A549 (cell line): ENCODE results near the gene KLK7. TPM values are rescaled to one million over a fixed set of nuclear protein-coding genes. Genes with fewer than 3 reads are reported as not detected.

Experiments used
- ATAC-seq, 2 experiments: fragments of 200-7000 bp in 1 of 2; fragments of >200 bp in 1 of 2; cut with Nextera tagmentation in 1 of 2; cut with Tn5 transposase in 1 of 2; 3 replicates each; pipeline versions ENCODE4 v1.8.0 to v1.9.1; 2018 to 2020; ENCODE audit warnings: mild to moderate bottlenecking in 1 of 2, moderate library complexity in 1 of 2
- CTCF ChIA-PET: fragments of 300-600 bp; sonication (Branson Sonifier 250); formaldehyde crosslinking; extraction: SDS; loops from one replicate; lab custom pipeline; 2021; ENCODE audit warnings: antibody characterized with exemption, inconsistent platforms; lab: Yijun Ruan, JAX
- POLR2A ChIA-PET: fragments of 350-600 bp; formaldehyde crosslinking; extraction: SDS; loops from one replicate; lab custom pipeline; 2021; ENCODE audit warnings: antibody characterized with exemption, inconsistent platforms; lab: Yijun Ruan, JAX
- DNase-seq, 2 experiments: peaks; one replicate each; pipeline versions ENCODE4 v3.0.0 to v3.0.0-alpha.2; 2011 to 2016; ENCODE audit warnings: low read depth in 1 of 2, low spot score in 1 of 2
- FAIRE-seq: peaks from 2 replicates; lab custom pipeline; 2011; peaks lifted over from hg19 to GRCh38; lab: Jason Lieb, UNC
- H3K27ac ChIP-seq, 2 experiments: fragments of >200 bp; sonication (Bioruptor Twin); formaldehyde crosslinking; 3 replicates each; pipeline ENCODE4 v1.5.1; 2016 to 2017
- H3K4me1 ChIP-seq: fragments of >200 bp; sonication (Bioruptor Twin); formaldehyde crosslinking; 3 replicates; pipeline ENCODE4 v1.6.1; 2016
- H3K4me2 ChIP-seq: fragments of >200 bp; sonication (Bioruptor Twin); formaldehyde crosslinking; 3 replicates; pipeline ENCODE4 v1.6.1; 2016
- H3K4me3 ChIP-seq: fragments of >200 bp; sonication (Bioruptor Twin); formaldehyde crosslinking; 3 replicates; pipeline ENCODE4 v1.5.1; 2016
- H3K9me3 ChIP-seq: fragments of >200 bp; sonication (Bioruptor Twin); formaldehyde crosslinking; 3 replicates; pipeline ENCODE4 v1.6.1; 2016
- ATOH8 ChIP-seq: fragments of 250-450 bp; sonication (Bioruptor Pico); IDR thresholded peaks from 2 replicates; pipeline ENCODE4 v1.5.0; 2020; ENCODE audit warnings: low read depth, mild to moderate bottlenecking, moderate library complexity
- CHD2 ChIP-seq: fragments of 150-350 bp; IDR thresholded peaks from 2 replicates; pipeline ENCODE4 v1.6.1; 2014; ENCODE audit warnings: low read length; ENCODE audit not compliant: partially characterized antibody
- E2F6 ChIP-seq: IDR thresholded peaks from 2 replicates; pipeline ENCODE4 v1.6.1; 2012; ENCODE audit warnings: low read depth, borderline replicate concordance
- EHF ChIP-seq: fragments of 250-450 bp; sonication (Bioruptor Pico); IDR thresholded peaks from 2 replicates; pipeline ENCODE4 v1.5.0; 2020; ENCODE audit warnings: mild to moderate bottlenecking
- FOSL2 ChIP-seq, 2 experiments: fragments of 450-650 bp in 1 of 2; fragments of >200 bp in 1 of 2; sonication (Bioruptor Twin) in 1 of 2; formaldehyde crosslinking; IDR thresholded peaks; 2 replicates each; pipeline versions ENCODE4 v1.5.0 to v1.6.1; 2016 to 2020; ENCODE audit warnings: mild to moderate bottlenecking in 1 of 2, moderate library complexity in 1 of 2
- HMGXB4 ChIP-seq: fragments of 250-450 bp; sonication (Bioruptor Pico); IDR thresholded peaks from 2 replicates; pipeline ENCODE4 v1.5.0; 2021; ENCODE audit warnings: mild to moderate bottlenecking, moderate library complexity, borderline replicate concordance
- JUN ChIP-seq, 2 experiments: fragments of >200 bp; sonication (Bioruptor Twin); formaldehyde crosslinking; IDR thresholded peaks; 2 replicates in 1 of 2; 3 replicates in 1 of 2; pipeline ENCODE4 v1.6.1; 2016 to 2017
- JUNB ChIP-seq: fragments of >200 bp; sonication (Bioruptor Twin); formaldehyde crosslinking; IDR thresholded peaks from 2 replicates; pipeline ENCODE4 v1.6.1; 2016
- MAX ChIP-seq: IDR thresholded peaks from 2 replicates; pipeline ENCODE4 v1.6.1; 2012
- MAZ ChIP-seq: fragments of 150-350 bp; IDR thresholded peaks from 2 replicates; pipeline ENCODE4 v1.6.1; 2014; ENCODE audit warnings: antibody characterized with exemption, low read depth, low read length, borderline replicate concordance
- NFE2L2 ChIP-seq: fragments of 150-350 bp; conservative IDR thresholded peaks from 2 replicates; pipeline ENCODE4 v1.6.1; 2014; ENCODE audit warnings: low read length
- POLR2A ChIP-seq: IDR thresholded peaks from 2 replicates; pipeline ENCODE4 v1.6.1; 2012; ENCODE audit warnings: mild to moderate bottlenecking, low read length
- POLR2AphosphoS2 ChIP-seq: conservative IDR thresholded peaks from 2 replicates; pipeline ENCODE4 v1.6.1; 2012; ENCODE audit warnings: low read length, improper control_type of control experiment, inconsistent platforms
- RAD21 ChIP-seq, 2 experiments: fragments of >200 bp in 1 of 2; sonication (Bioruptor Twin) in 1 of 2; formaldehyde crosslinking in 1 of 2; IDR thresholded peaks in 1 of 2; conservative IDR thresholded peaks in 1 of 2; 2 replicates in 1 of 2; 3 replicates in 1 of 2; pipeline ENCODE4 v1.6.1; 2012 to 2018; ENCODE audit warnings: inconsistent platforms in 1 of 2
- REST ChIP-seq: fragments of 200-600 bp; sonication (generic); IDR thresholded peaks from 2 replicates; pipeline ENCODE4 v1.6.1; 2016; ENCODE audit warnings: antibody characterized with exemption, mild to moderate bottlenecking, moderate library complexity
- SMC3 ChIP-seq: fragments of >200 bp; sonication (Bioruptor Twin); formaldehyde crosslinking; IDR thresholded peaks from 3 replicates; pipeline ENCODE4 v1.6.1; 2018; ENCODE audit warnings: inconsistent platforms
- TP53 ChIP-seq: fragments of 250-450 bp; sonication (Bioruptor Pico); IDR thresholded peaks from 2 replicates; pipeline ENCODE4 v1.5.0; 2021; ENCODE audit warnings: mild to moderate bottlenecking, moderate library complexity
- USF2 ChIP-seq: fragments of 450-650 bp; IDR thresholded peaks from 2 replicates; pipeline ENCODE4 v1.6.1; 2014; ENCODE audit warnings: antibody characterized with exemption
- ZFP36 ChIP-seq: fragments of 450-650 bp; IDR thresholded peaks from 2 replicates; pipeline ENCODE4 v1.6.1; 2014; ENCODE audit warnings: borderline replicate concordance; ENCODE audit not compliant: partially characterized antibody
- ZSCAN20 ChIP-seq: fragments of 250-450 bp; sonication (Bioruptor Pico); IDR thresholded peaks from 2 replicates; pipeline ENCODE4 v1.8.0; 2022; ENCODE audit warnings: mild to moderate bottlenecking, moderate library complexity
- WGBS: methylation state at CpG from one replicate; pipeline ENCODE4 v1.1.6; 2017; ENCODE audit errors: missing lambda C conversion rate; 5-methylcytosine and 5-hydroxymethylcytosine counted together
- polyA plus RNA-seq, 4 experiments: library from polyadenylated mRNA; depleted of rRNA in 3 of 4; stranded (reverse); fragments of >200 nt; fragmentation: RNase III in 1 of 4; extraction: RNeasy Plus Mini Kit Qiagen cat#74134 plus additional on column Dnase treatment in 1 of 4; gene quantifications; 2 replicates in 3 of 4; 3 replicates in 1 of 4; pipeline ENCODE4 v1.2.3, GENCODE V29; 2011 to 2017

Gene KLK7
- polyA plus RNA-seq, 2 of the 4 experiments (the other 2 are of a cell fraction): not detected

GRCh38 chr19:51007488-51007887, 23.8 kb upstream of the KLK7 start:
- Histone ChIP-seq H3K9me3 (no peaks in the 10 kb centered on the region), H3K4me3 (no peak overlapping the region), H3K27ac (no peak overlapping the region), H3K4me2 (no peak overlapping the region), H3K4me1 (no peaks in the 10 kb centered on the region; the same call in 2 of the 3 replicates)
- ChIA-PET POLR2A (no interaction called here), CTCF (no interaction called here)
- no peak for DNase-seq
- FAIRE-seq: peak; percentile 54
- WGBS: 33% methylated on average over 3 of the region's 3 CpGs
- ATAC-seq: no peak
- TF ChIP-seq ZSCAN20 (CRISPR knock-in tag) (no peak), EHF (no peak), ATOH8 (CRISPR knock-in tag) (no peak), SMC3 (no peak), USF2 (no peak), E2F6 (no peak), TP53 (CRISPR knock-in tag) (no peak), ZFP36 (no peak), POLR2A (no peak), REST (no peak), HMGXB4 (CRISPR knock-in tag) (no peak), FOSL2 (IDR thresholded peaks at IDR 0.05) (no peak), FOSL2 (CRISPR knock-in tag; IDR thresholded peaks at IDR 0.05) (no peak), NFE2L2 (no peak)

GRCh38 chr19:51006406-51006805, 22.7 kb upstream of the KLK7 start:
- FAIRE-seq (no peak), DNase-seq (no peak), ATAC-seq (no peak)
- H3K4me2 ChIP-seq: no peak overlapping the region
- TF ChIP-seq REST (no peak), MAZ (no peak), MAX (no peak), JUN (IDR thresholded peaks at IDR 0.05) (no peak), RAD21 (conservative IDR thresholded peaks at IDR 0.05 in 1 of 2, IDR thresholded peaks at IDR 0.05 in 1 of 2) (no peak), CHD2 (no peak), POLR2AphosphoS2 (no peak), JUNB (no peak), ZSCAN20 (CRISPR knock-in tag) (no peak)
- POLR2A ChIA-PET: no interaction called here
- H3K4me1 ChIP-seq: peaks cover 6% of the 10 kb centered on the region; the same call in 2 of the 3 replicates
- CTCF ChIA-PET: no interaction called here
- WGBS: 6% methylated on average over 3 of the region's 8 CpGs
- H3K27ac ChIP-seq: no peak overlapping the region
- no peak overlapping the region for H3K4me3 ChIP-seq
- H3K9me3 ChIP-seq: no peaks in the 10 kb centered on the region
